Stimulated activated CD4-positive, alpha-beta T cell treated with anti-CD3 and anti-CD28 coated beads, Interleukin-1b, Interleukin-23, amount 100 ng/mL, for 1 hour (primary cell): ENCODE measurements around the gene SPATA1.
"Not testable (repeated sequence)": the region's sequence is repeated elsewhere in the genome, so short reads cannot be mapped to it uniquely, and the experiment has no call there.

ENCODE experiments used
- DNase-seq, 2 donors: peaks; one replicate each; pipeline ENCODE4 v3.0.0-alpha.2; 2020; ENCODE audit warnings: low read depth in 2 of 2

Gene SPATA1

DNA sequence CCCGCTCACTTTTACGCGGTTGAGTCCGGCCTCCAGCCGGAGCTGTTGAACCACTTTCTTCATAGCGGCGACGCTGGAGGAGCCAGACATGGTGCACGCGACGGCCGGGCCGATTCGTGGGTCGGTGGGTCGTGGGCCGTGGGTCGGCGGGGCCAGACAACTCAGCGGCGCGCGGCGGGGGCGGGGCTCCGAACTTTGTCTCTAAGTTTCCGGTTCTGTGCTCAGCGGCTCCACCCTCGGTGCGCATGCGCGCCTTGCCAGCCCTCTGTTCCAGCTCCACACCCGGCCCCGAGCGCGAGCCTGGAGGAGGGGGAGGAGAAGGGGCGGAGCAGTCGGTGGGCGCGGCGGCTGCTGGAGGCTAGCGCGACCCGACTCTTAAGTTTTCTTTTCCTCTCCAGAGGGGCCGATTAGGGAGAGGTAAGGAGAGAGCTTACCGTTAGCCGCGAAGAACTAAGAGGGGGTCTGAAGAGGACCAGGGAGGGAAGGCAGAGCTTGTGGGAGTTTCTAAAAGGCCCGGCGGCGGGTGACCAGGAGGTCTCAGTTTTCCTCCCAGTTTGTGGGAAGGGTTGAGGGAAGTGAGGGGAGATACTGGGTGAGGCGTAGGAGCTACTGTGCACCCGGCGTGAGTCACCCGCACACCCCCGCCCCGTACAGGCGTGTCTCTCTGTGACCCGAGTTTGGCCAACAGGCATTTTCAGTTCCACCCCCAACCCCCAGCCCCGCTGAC, at the start of gene SPATA1, which contains the start of gene GNG5:
Gene SPATA1 (plus strand): TSS at position 385 of the 727 bp plus-strand sequence. CDS start 9,974 bp downstream, outside the sequence.
Gene GNG5 (minus strand): TSS at position 580 of the 727 bp plus-strand sequence. CDS start 490 bp downstream, at position 90.
- peak; percentile 93 to 95 for DNase-seq

GRCh38 chr1:84462118-84462517, 44.1 kb upstream of the SPATA1 start:
- DNase-seq, result no peak

GRCh38 chr1:84467298-84467697, 38.9 kb upstream of the SPATA1 start:
- no peak for DNase-seq

- no peak for DNase-seq
Observed at GRCh38 chr1:84476225-84476624, 30.0 kb upstream of the SPATA1 start.

DNA sequence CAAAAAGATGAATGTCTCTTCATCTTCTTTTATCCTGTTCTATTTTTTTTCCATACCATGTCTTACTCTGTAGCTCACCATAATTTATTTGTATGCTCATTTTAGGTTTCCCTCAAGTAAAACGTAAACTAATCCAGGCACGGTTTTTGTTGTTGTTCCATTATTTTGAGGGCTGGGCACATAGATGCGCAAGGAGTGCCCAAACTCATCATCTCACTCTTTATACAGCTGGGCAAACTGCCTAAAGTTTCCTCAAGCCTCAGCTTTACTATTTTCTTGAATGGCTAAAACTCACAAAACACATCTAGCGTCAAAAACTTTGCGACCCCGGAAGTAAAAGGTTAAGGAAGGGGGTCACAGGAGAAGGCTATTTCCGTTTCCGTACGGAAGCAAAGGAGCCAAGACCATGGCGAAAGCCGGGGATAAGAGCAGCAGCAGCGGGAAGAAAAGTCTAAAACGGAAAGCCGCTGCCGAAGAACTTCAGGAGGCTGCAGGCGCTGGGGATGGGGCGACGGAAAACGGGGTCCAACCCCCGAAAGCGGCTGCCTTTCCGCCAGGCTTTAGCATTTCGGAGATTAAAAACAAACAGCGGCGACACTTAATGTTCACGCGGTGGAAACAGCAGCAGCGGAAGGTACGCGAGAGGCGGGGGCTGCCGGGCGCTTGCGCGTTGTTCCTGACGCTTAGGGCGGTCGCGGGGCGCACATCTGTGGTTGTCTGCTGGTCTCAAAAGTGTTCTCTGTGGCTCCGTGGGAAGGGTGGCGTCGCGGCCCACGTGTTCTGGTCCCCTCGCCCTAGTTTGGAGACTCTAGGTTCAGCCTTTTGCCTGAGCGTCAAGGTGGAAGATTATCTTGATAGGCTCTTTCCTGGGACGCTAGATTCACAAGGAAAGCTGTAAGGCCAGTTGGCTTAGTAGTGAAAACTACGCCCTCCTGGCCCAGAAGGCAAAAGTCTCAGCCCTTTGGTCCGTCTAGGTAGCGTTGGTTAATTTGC, 27.0 kb upstream of the SPATA1 start, which contains the start of gene RPF1:
Gene RPF1 (plus strand): TSS at position 391 of the 993 bp plus-strand sequence. CDS start 16 bp downstream, at position 407.
- DNase-seq, result peak; percentile 25 to 46

- DNase-seq, result no peak
Observed at GRCh38 chr1:84479998-84480397, 26.2 kb upstream of the SPATA1 start.

DNA sequence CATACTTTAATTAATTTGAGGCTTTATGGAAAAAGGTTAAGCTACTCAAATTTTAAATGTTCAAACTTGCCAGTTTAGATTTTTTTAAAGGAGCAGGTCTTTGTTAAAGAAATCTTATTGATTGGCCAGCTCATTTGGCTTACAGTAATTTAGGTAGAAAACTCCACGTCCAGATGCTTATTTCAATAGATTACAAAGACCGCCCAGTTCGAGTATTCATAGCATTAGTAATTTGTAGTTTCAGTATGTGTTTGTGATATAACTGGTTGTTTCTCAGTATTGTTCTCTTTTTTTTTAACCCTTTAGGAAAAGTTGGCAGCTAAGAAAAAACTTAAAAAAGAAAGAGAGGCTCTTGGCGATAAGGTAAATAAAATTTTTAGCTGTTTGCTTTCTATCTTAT, 25.5 kb upstream of the SPATA1 start:
- DNase-seq, result no peak

DNA sequence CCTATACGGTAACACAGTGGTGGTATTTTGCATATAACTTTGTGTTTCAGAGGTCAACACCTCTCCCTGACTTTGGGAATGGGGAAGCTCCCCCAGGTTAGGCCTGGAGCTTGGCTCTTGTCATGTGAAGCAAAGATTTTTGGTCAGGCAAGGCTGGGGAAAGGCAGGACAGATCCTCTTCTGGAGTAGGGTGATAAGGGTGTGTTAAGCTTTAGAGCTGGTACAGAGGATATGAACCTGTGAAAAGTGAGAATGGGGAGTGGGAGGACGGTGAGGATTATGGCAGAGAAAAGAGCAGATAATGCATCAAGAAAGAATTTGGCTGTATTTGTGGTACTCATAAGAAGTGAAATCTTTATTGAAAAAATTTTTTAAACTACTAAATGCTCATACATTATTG, 24.9 kb upstream of the SPATA1 start:
- DNase-seq, result no peak

DNA sequence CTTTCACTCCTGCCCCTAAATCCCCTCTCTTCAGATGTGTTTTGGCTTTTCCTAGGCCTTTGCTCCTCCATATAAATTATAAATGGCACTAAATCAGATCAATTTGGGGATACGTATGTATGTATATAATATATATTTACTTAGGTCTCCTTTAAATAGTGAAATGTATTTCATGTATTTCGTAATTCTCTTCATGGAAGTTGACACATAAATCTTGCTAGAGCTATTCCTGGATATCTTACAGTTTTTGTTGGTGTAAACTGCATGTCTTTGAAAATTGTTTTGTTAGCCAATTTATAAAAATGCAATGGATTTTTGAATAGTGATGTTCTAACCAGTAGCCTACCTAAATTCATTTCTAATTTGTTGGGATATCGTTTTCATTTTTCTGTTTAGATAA, 18.1 kb upstream of the SPATA1 start:
- DNase-seq, result no peak

- no peak for DNase-seq
Observed at GRCh38 chr1:84489766-84490165, 16.4 kb upstream of the SPATA1 start.

DNA sequence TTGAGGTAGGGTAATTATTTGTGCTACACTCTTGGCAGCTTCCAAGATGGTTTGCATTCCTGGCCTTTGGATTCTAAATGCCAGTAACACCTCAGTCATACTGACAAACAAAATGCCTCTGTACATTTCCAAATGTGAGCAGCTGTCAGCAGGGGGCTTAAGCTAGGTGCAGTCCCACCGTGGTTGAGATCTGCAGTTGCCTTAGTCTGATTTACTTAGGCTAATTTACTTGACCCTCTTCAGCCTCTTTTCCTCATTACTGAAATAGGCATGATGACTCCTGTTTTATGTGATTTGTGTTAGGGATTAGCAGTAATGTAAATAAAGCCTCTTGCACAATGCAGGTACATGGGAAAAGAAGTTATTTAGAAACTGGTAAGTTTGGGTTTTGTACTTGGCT, 13.5 kb upstream of the SPATA1 start:
- DNase-seq, result no peak

DNA sequence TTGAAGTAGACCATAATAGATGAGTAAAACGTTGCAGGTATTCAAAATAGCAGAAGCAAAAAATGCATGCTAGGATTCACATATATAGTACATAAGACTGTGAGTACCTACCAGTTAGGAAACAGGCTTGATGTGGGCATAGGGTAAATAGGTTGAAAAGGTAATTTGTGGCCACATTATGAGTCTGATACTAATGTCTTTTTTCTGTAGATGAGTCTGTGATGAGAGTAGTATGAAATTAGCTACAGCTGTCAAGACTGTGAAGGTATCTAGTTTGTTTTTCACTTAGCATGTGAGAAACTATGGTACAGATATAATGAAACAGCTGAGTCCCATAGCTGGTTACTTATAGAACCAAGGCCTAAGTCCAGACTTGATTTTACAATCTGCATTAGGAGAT, 12.4 kb upstream of the SPATA1 start:
- DNase-seq, result no peak

DNA sequence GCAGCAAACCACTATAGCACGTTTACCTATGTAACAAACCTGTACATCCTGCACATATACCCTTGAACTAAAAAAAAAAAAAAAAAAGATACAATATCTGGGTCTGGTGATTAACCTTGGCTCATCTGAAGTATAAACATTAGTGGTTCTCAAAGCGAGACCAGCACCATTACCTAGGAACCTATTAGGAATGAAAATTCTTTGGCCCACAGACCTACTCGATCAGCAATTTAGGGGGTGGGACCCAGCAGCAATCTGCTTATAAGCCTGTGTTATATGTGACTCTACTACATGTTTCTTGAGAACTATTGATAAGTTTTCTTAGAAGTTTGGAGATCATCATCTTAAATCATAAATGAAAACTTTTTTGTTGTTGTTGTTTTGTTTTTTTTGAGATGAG, 9.7 kb upstream of the SPATA1 start:
- no peak for DNase-seq

DNA sequence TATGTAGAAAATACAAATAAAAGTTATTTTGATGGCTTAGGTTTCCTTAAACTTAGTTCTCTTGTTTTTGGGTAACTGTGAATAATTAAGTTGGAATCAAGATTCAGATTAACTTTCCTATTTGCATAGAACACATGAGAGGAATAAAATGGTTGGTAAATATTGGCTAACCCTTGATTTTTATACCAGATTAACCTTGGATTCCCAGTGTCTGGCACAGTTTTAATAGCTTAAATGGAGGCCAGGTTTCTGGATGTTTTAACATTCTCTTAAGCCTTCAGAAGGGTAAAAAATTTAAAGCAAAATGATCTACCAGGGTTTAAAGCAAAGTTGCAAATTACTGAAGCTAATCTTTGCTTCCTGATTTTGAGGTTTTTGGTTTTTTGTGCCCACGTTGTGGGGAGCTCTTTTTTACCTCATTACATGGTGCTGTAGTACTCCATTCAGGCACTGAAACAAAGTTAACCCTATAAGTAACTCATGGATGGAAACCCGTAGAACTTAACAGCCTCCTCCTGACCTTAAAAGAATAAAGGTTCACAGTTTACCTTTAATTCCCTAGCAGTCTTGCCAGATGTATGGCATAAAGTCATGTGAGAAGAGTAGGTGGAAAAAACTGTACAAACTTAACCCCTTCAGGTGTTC, 8.4 kb upstream of the SPATA1 start:
- DNase-seq, result no peak

DNA sequence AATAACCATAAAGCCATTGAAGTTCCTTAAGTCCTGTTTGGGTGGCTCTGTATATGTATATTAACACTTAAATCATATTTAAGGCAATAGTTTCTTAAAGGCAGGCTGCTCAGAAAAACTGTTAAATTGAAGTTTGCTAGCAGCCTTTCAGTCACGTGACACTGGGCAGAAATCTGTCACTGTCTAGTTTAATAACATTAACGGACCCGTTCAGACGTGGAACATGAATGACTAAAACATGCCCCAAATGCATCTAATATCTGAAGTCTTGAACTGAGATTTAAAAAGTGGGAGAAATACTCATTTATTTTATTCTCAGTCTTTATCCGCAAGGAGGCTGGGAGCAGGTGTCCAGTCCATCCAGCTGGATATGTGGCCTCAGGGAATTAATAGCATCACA, 3.3 kb upstream of the SPATA1 start:
- no peak for DNase-seq

- no peak for DNase-seq
Observed at GRCh38 chr1:84504580-84505492, 1.4 kb upstream of the SPATA1 start.

DNA sequence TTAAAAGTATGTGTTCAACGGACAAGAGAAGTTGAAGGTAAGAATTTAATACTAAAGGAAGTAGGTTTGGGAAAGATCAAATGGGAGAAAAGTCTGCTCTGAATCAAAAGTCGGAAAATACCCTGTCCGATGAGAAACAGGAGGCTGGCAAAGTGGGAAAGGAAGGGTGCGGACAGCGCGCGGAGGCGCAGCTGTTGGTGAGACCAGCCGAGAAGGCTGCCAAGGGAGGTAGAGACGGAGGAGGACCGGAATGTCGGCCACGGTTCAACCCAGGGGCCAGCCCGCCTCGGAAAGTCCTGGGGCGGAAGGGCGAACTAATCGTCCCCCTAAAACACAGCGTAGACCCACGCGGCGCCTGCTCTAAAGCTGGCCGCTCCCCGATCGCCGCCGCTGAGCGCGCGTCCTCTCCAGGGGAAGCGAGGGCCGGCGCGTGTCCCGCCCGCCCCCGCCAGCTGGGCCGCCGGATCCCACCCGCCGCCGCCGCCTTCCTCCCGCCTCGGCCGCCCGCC, 639 bp upstream of the SPATA1 start:
- no peak for DNase-seq

GRCh38 chr1:84506729-84507453, 705 bp downstream of the SPATA1 start:
- no peak for DNase-seq

- DNase-seq, result not testable (repeated sequence)
Observed at GRCh38 chr1:84507887-84508286, 1.7 kb downstream of the SPATA1 start.

DNA sequence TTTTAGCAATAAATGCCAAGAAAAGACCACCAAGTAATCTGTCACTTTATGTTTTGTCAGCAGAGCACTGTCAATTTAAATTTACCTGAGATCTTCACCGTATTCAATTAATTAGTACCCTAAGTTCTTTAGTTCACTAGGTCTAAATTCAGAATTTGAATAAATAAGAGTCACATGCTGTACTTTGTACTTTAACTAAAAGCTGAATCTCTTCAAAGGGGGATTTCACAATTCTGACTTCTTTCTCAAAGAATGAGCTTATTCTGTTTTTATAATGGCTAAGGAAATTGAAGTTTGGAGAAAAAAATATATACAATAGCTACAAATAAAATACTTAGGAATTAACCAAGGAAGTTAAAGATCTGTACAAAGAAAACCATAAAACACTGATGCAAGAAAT, 2.3 kb downstream of the SPATA1 start:
- no peak for DNase-seq
